Measurements from ENCODE around the gene GTF2A2. TPM values are rescaled to one million over a fixed set of nuclear protein-coding genes. Genes with fewer than 3 reads are reported as not detected.
A peak's percentile ranks its signal among the peaks of the same experiment; 100 is the strongest.

GTF2A2 gene
- total RNA-seq, 1 donor from 2014 or later: 72.7 TPM

DNA sequence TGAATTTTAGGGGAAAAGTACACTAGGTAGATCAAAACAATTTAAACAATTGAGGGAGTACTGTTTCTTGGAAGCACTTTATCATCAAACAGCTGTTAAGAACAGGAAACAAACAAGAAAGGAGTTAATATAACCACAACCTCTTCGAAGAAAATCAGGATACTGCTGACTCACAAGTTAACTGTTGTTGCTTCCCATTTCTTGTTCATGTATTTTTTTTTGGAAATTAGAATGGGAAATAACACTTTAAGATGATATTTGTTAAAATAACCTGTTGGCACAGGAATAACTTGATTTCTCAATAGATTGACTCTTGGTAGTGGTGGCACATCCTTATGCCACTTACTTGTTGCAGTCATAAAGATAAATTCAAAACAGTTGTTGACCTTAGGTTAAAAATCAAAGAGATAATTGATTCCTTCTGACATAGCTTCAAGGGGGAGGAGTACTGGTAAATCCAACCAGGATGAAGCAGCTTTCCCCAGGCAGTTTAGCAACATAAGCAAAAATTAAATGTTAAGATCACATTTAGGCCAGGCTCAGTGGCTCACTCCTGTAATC lies 28.5 kb upstream of the GTF2A2 start:
- DNase-seq (ENCODE audit: low spot score): no peak
- peak overlapping the region; percentile 85 for H3K27ac Mint-ChIP-seq (ENCODE audit: unreplicated experiment)
- TF ChIP-seq, protein P1, sequence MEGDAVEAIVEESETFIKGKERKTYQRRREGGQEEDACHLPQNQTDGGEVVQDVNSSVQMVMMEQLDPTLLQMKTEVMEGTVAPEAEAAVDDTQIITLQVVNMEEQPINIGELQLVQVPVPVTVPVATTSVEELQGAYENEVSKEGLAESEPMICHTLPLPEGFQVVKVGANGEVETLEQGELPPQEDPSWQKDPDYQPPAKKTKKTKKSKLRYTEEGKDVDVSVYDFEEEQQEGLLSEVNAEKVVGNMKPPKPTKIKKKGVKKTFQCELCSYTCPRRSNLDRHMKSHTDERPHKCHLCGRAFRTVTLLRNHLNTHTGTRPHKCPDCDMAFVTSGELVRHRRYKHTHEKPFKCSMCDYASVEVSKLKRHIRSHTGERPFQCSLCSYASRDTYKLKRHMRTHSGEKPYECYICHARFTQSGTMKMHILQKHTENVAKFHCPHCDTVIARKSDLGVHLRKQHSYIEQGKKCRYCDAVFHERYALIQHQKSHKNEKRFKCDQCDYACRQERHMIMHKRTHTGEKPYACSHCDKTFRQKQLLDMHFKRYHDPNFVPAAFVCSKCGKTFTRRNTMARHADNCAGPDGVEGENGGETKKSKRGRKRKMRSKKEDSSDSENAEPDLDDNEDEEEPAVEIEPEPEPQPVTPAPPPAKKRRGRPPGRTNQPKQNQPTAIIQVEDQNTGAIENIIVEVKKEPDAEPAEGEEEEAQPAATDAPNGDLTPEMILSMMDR (IDR thresholded peaks at IDR 0.05; ENCODE audit: unreplicated experiment): no peak
- peaks cover 33% of the 10 kb centered on the region for H3K4me1 Mint-ChIP-seq (ENCODE audit: unreplicated experiment)
- H3K9me3 Mint-ChIP-seq (ENCODE audit: unreplicated experiment): no peaks in the 10 kb centered on the region
- peaks cover 16% of the 10 kb centered on the region for H3K36me3 Mint-ChIP-seq (ENCODE audit: low read depth, unreplicated experiment)
- peak overlapping the region; percentile 13 for H3K4me3 Mint-ChIP-seq (ENCODE audit: unreplicated experiment)
- H3K27me3 Mint-ChIP-seq (ENCODE audit: unreplicated experiment): peaks cover 8% of the 10 kb centered on the region

- Mint-ChIP-seq H3K27ac (ENCODE audit: unreplicated experiment) (no peak overlapping the region), H3K4me3 (ENCODE audit: unreplicated experiment) (no peak overlapping the region), H3K36me3 (ENCODE audit: low read depth, unreplicated experiment) (peaks cover 28% of the 10 kb centered on the region), H3K4me1 (ENCODE audit: unreplicated experiment) (peaks cover 25% of the 10 kb centered on the region), H3K9me3 (ENCODE audit: unreplicated experiment) (no peaks in the 10 kb centered on the region), H3K27me3 (ENCODE audit: unreplicated experiment) (no peaks in the 10 kb centered on the region)
- no peak for DNase-seq (ENCODE audit: low spot score)
- TF ChIP-seq, protein P1 (IDR thresholded peaks at IDR 0.05; ENCODE audit: unreplicated experiment): no peak
These were observed 23.6 kb upstream of the GTF2A2 start for GRCh38 chr15:59680870-59681269.

GRCh38 chr15:59680346-59680745 lies 23.0 kb upstream of the GTF2A2 start:
- no peak overlapping the region for H3K4me3 Mint-ChIP-seq (ENCODE audit: unreplicated experiment)
- no peaks in the 10 kb centered on the region for H3K27me3 Mint-ChIP-seq (ENCODE audit: unreplicated experiment)
- H3K27ac Mint-ChIP-seq (ENCODE audit: unreplicated experiment): no peak overlapping the region
- H3K36me3 Mint-ChIP-seq (ENCODE audit: low read depth, unreplicated experiment): peaks cover 32% of the 10 kb centered on the region
- H3K4me1 Mint-ChIP-seq (ENCODE audit: unreplicated experiment): peaks cover 20% of the 10 kb centered on the region
- no peak for DNase-seq (ENCODE audit: low spot score)
- H3K9me3 Mint-ChIP-seq (ENCODE audit: unreplicated experiment): no peaks in the 10 kb centered on the region
- TF ChIP-seq, protein P1 (IDR thresholded peaks at IDR 0.05; ENCODE audit: unreplicated experiment): no peak

GRCh38 chr15:59678620-59679019 lies 21.3 kb upstream of the GTF2A2 start:
- Mint-ChIP-seq H3K36me3 (ENCODE audit: low read depth, unreplicated experiment) (peaks cover 35% of the 10 kb centered on the region), H3K4me3 (ENCODE audit: unreplicated experiment) (no peak overlapping the region), H3K9me3 (ENCODE audit: unreplicated experiment) (no peaks in the 10 kb centered on the region), H3K4me1 (ENCODE audit: unreplicated experiment) (peaks cover 16% of the 10 kb centered on the region), H3K27me3 (ENCODE audit: unreplicated experiment) (no peaks in the 10 kb centered on the region), H3K27ac (ENCODE audit: unreplicated experiment) (peak overlapping the region; percentile 98)
- no peak for DNase-seq (ENCODE audit: low spot score)
- TF ChIP-seq, protein P1 (IDR thresholded peaks at IDR 0.05; ENCODE audit: unreplicated experiment): no peak

DNA sequence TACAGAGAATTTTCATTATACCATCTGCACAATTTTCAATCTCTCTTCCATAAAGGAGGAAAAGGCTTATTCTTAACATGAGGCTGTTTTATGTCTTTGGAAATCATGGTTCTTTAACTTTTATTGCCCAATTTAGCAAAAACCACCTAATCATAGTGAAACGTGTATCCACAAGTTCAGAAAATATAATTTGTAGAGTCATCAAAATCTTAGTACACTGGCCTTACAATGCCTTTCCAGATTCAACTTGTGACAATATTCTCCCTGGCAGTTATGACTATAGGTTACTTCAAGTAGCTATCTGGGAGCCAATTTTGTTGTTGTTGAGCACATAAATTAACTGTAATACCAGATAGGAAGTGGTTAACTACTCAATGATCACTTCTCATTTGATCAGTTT lies 20.9 kb upstream of the GTF2A2 start:
- no peak for DNase-seq (ENCODE audit: low spot score)
- Mint-ChIP-seq H3K36me3 (ENCODE audit: low read depth, unreplicated experiment) (peaks cover 33% of the 10 kb centered on the region), H3K27me3 (ENCODE audit: unreplicated experiment) (no peaks in the 10 kb centered on the region), H3K4me1 (ENCODE audit: unreplicated experiment) (peaks cover 15% of the 10 kb centered on the region), H3K27ac (ENCODE audit: unreplicated experiment) (peak overlapping the region; percentile 98), H3K4me3 (ENCODE audit: unreplicated experiment) (no peak overlapping the region), H3K9me3 (ENCODE audit: unreplicated experiment) (no peaks in the 10 kb centered on the region)
- TF ChIP-seq, protein P1 (IDR thresholded peaks at IDR 0.05; ENCODE audit: unreplicated experiment): no peak
